Neural cell (in vitro differentiated cells): Measurements from ENCODE around the gene AJUBA. TPM values are rescaled to one million over a fixed set of nuclear protein-coding genes. Genes with fewer than 3 reads are reported as not detected.
"Not testable (repeated sequence)": the region's sequence is repeated elsewhere in the genome, so short reads cannot be mapped to it uniquely, and the experiment has no call there.

Experiments
- H2AFZ ChIP-seq: fragments of 200-600, 300-800 bp; sonication (generic), shearing (Covaris generic); 2 replicates; pipeline ENCODE4 v1.6.0; 2014; ENCODE audit warnings: low read depth, mild to moderate bottlenecking, antibody characterized with exemption, low read length, moderate library complexity
- H3F3A ChIP-seq: fragments of 200-600 bp; shearing (Covaris generic); 2 replicates; pipeline ENCODE4 v1.6.1; 2016; ENCODE audit warnings: mild to moderate bottlenecking, moderate library complexity, mixed read lengths, antibody characterized with exemption, low read length; ENCODE audit not compliant: insufficient read depth, poor library complexity, severe bottlenecking
- H3K27ac ChIP-seq: fragments of 200-600, 300-800 bp; sonication (generic), shearing (Covaris generic); 2 replicates; pipeline ENCODE4 v1.5.1; 2014; ENCODE audit warnings: mild to moderate bottlenecking, low read length, moderate library complexity
- H3K27me3 ChIP-seq: fragments of 300-800, 200-600 bp; sonication (generic), shearing (Covaris generic); 2 replicates; pipeline ENCODE4 v1.6.0; 2014; ENCODE audit warnings: mild to moderate bottlenecking, low read depth, low read length, moderate library complexity; ENCODE audit not compliant: insufficient read depth
- H3K36me3 ChIP-seq: fragments of 300-800, 200-600 bp; sonication (generic), shearing (Covaris generic); 2 replicates; pipeline ENCODE4 v1.5.1; 2014; ENCODE audit warnings: mild to moderate bottlenecking, antibody characterized with exemption, low read length, moderate library complexity; ENCODE audit not compliant: insufficient read depth
- H3K4me2 ChIP-seq: fragments of 300-800, 200-600 bp; sonication (generic), shearing (Covaris generic); 2 replicates; pipeline ENCODE4 v1.6.0; 2014; ENCODE audit warnings: mild to moderate bottlenecking, low read length
- H3K4me3 ChIP-seq: fragments of 300-800, 200-600 bp; sonication (generic), shearing (Covaris generic); 2 replicates; pipeline ENCODE4 v1.5.1; 2014; ENCODE audit warnings: mild to moderate bottlenecking, low read length, moderate library complexity
- H3K79me2 ChIP-seq: fragments of 200-600 bp; shearing (Covaris generic); replicated peaks from 2 replicates; pipeline ENCODE4 v1.6.0; 2014; ENCODE audit warnings: mild to moderate bottlenecking, low read length, moderate library complexity; ENCODE audit not compliant: insufficient read depth
- H3K9ac ChIP-seq: fragments of 300-800, 200-600 bp; sonication (generic), shearing (Covaris generic); 2 replicates; pipeline ENCODE4 v1.6.1; 2016; ENCODE audit warnings: mild to moderate bottlenecking, low read length, mixed read lengths
- H3K9me2 ChIP-seq: fragments of 200-600 bp; shearing (Covaris generic); 2 replicates; pipeline ENCODE4 v1.6.1; 2016; ENCODE audit warnings: mild to moderate bottlenecking, low read length, mixed read lengths; ENCODE audit not compliant: insufficient read depth
- H3K9me3 ChIP-seq: fragments of 200-600, 300-800 bp; sonication (generic), shearing (Covaris generic); 2 replicates; pipeline ENCODE4 v1.6.1; 2016; ENCODE audit warnings: mild to moderate bottlenecking, mixed run types, low read length, moderate library complexity, mixed read lengths
- H4K20me1 ChIP-seq: fragments of 200-600 bp; shearing (Covaris generic); 2 replicates; pipeline ENCODE4 v1.6.1; 2016; ENCODE audit warnings: mild to moderate bottlenecking, mixed run types; ENCODE audit not compliant: insufficient read depth
- CTCF ChIP-seq: fragments of 450-650 bp; IDR thresholded peaks from 2 replicates; pipeline ENCODE4 v1.5.1; 2014; ENCODE audit warnings: antibody characterized with exemption, mild to moderate bottlenecking, moderate library complexity; ENCODE audit not compliant: poor library complexity, severe bottlenecking
- EP300 ChIP-seq: fragments of 450-650 bp; conservative IDR thresholded peaks from 2 replicates; pipeline ENCODE4 v1.6.1; 2014; ENCODE audit warnings: antibody characterized with exemption, mild to moderate bottlenecking, moderate library complexity; ENCODE audit not compliant: poor library complexity, severe bottlenecking
- EZH2 ChIP-seq: fragments of 200-600, 300-800 bp; shearing (Covaris generic), sonication (generic); IDR thresholded peaks from 2 replicates; pipeline ENCODE4 v1.6.1; 2014; ENCODE audit warnings: antibody characterized with exemption, low read length, borderline replicate concordance, mild to moderate bottlenecking; ENCODE audit not compliant: insufficient read depth, poor library complexity, severe bottlenecking
- MXI1 ChIP-seq: fragments of 450-650 bp; conservative IDR thresholded peaks from 2 replicates; pipeline ENCODE4 v1.6.1; 2014; ENCODE audit warnings: antibody characterized with exemption, mild to moderate bottlenecking; ENCODE audit not compliant: poor library complexity, severe bottlenecking
- POLR2AphosphoS5 ChIP-seq: IDR thresholded peaks from 2 replicates; pipeline ENCODE4 v1.6.1; 2012
- RAD21 ChIP-seq: fragments of 450-650 bp; conservative IDR thresholded peaks from 2 replicates; pipeline ENCODE4 v1.6.1; 2014; ENCODE audit warnings: antibody characterized with exemption, mild to moderate bottlenecking, moderate library complexity
- SMC3 ChIP-seq: fragments of 450-650 bp; conservative IDR thresholded peaks from 2 replicates; pipeline ENCODE4 v1.6.1; 2014; ENCODE audit warnings: antibody characterized with exemption, mild to moderate bottlenecking, moderate library complexity; ENCODE audit not compliant: poor library complexity
- TAF1 ChIP-seq: IDR thresholded peaks from 2 replicates; pipeline ENCODE4 v1.6.1; 2012; ENCODE audit warnings: low read depth
- polyA plus RNA-seq: library from polyadenylated mRNA; depleted of rRNA; stranded (reverse); fragments of >200 nt; gene quantifications from 2 replicates; pipeline ENCODE4 v1.2.3, GENCODE V29; 2014
- TF ChIP-seq, protein P1 (sequence below): IDR thresholded peaks from 2 replicates; pipeline ENCODE4 v1.6.1; 2012; ENCODE audit warnings: borderline replicate concordance

AJUBA gene
- polyA plus RNA-seq, 1 donor from 2014 or later: 1.9 TPM

DNA sequence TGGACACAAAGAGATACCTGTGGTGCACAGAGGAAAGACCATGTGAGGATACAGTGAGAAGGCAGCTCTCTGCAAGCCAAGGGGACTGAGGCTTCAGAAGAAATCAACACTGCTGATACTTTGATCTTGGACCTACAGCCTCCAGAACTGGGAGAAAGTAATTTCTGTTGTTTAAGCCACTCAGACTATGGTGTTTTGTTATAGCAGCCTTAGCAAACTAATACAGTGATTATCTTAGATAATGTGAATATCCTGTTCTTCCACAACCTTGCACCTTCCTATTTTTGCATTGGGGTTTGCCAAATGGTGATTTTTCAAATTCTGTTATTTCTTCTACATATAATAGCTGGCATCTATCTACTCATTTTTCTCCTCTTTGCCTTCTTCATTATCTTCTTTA lies 35.8 kb upstream of the AJUBA start:
- TF ChIP-seq TAF1 (no peak), CTCF (no peak), EZH2 (no peak), RAD21 (no peak)
- H4K20me1 ChIP-seq: no peaks in the 10 kb centered on the region
- no peaks in the 10 kb centered on the region for H3K9me2 ChIP-seq

GRCh38 chr14:23017091-23017490 lies 34.7 kb upstream of the AJUBA start:
- TF ChIP-seq TAF1 (no peak), EZH2 (no peak), MXI1 (no peak), RAD21 (no peak), SMC3 (no peak)
- no peaks in the 10 kb centered on the region for H3K9me3 ChIP-seq

More for the DNA sequence above, 35.8 kb upstream of the AJUBA start:
- Histone ChIP-seq H3K4me2 (no peak overlapping the region), H3F3A (no peaks in the 10 kb centered on the region), H3K27ac (no peak overlapping the region), H3K9me3 (no peaks in the 10 kb centered on the region), H3K79me2 (no peaks in the 10 kb centered on the region), H3K4me3 (no peak overlapping the region), H3K27me3 (no peaks in the 10 kb centered on the region), H3K9ac (no peak overlapping the region), H3K36me3 (no peaks in the 10 kb centered on the region), H2AFZ (no peak overlapping the region)

DNA sequence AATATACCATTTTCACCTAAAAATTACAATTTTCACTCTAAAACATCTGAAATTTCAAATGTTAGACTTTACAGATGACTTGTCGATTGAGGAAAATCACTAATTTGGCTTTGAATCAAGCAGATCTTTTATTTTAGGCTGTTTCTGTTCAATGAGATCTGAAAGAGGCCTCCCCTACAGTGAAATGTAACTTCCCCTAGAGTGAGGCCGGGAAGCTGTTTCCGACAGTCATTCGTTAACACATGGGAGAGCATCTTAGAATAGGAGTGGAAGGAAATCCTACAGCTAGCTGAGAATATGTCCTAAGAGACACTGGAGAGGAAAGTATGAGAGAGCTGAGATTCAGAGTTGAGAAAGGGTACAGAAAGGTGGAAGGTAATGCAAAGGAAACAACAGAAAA lies 33.3 kb upstream of the AJUBA start:
- Histone ChIP-seq H4K20me1 (no peaks in the 10 kb centered on the region), H3K9ac (no peak overlapping the region), H3K4me3 (no peak overlapping the region), H3K9me2 (no peaks in the 10 kb centered on the region), H3K4me2 (no peak overlapping the region), H3K27ac (no peak overlapping the region), H2AFZ (peak overlapping the region; percentile 27), H3K79me2 (no peaks in the 10 kb centered on the region), H3F3A (no peaks in the 10 kb centered on the region), H3K36me3 (no peaks in the 10 kb centered on the region), H3K9me3 (no peaks in the 10 kb centered on the region), H3K27me3 (no peaks in the 10 kb centered on the region)
- no peak for TF ChIP-seq EZH2
- no peak for TF ChIP-seq RAD21
- no peak for TF ChIP-seq MXI1
- TF ChIP-seq TAF1: no peak
- no peak for TF ChIP-seq POLR2AphosphoS5
- TF ChIP-seq CTCF: no peak
- no peak for TF ChIP-seq EP300
- TF ChIP-seq, protein P1, sequence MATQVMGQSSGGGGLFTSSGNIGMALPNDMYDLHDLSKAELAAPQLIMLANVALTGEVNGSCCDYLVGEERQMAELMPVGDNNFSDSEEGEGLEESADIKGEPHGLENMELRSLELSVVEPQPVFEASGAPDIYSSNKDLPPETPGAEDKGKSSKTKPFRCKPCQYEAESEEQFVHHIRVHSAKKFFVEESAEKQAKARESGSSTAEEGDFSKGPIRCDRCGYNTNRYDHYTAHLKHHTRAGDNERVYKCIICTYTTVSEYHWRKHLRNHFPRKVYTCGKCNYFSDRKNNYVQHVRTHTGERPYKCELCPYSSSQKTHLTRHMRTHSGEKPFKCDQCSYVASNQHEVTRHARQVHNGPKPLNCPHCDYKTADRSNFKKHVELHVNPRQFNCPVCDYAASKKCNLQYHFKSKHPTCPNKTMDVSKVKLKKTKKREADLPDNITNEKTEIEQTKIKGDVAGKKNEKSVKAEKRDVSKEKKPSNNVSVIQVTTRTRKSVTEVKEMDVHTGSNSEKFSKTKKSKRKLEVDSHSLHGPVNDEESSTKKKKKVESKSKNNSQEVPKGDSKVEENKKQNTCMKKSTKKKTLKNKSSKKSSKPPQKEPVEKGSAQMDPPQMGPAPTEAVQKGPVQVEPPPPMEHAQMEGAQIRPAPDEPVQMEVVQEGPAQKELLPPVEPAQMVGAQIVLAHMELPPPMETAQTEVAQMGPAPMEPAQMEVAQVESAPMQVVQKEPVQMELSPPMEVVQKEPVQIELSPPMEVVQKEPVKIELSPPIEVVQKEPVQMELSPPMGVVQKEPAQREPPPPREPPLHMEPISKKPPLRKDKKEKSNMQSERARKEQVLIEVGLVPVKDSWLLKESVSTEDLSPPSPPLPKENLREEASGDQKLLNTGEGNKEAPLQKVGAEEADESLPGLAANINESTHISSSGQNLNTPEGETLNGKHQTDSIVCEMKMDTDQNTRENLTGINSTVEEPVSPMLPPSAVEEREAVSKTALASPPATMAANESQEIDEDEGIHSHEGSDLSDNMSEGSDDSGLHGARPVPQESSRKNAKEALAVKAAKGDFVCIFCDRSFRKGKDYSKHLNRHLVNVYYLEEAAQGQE: no peak
- TF ChIP-seq SMC3: no peak

More at GRCh38 chr14:23017091-23017490, 34.7 kb upstream of the AJUBA start:
- Histone ChIP-seq H3K27ac (no peak overlapping the region), H3F3A (no peaks in the 10 kb centered on the region), H3K36me3 (no peaks in the 10 kb centered on the region), H3K9me2 (no peaks in the 10 kb centered on the region), H3K4me3 (no peak overlapping the region), H2AFZ (no peak overlapping the region), H3K4me2 (no peak overlapping the region), H3K79me2 (no peaks in the 10 kb centered on the region), H3K9ac (no peak overlapping the region), H4K20me1 (no peaks in the 10 kb centered on the region), H3K27me3 (no peaks in the 10 kb centered on the region)

GRCh38 chr14:23013749-23014054 lies 31.4 kb upstream of the AJUBA start:
- not testable (repeated sequence) for H3K9me3 ChIP-seq, H3K79me2 ChIP-seq, H3K9me2 ChIP-seq, H2AFZ ChIP-seq, H3K27me3 ChIP-seq, H3K4me3 ChIP-seq, H3F3A ChIP-seq, H3K4me2 ChIP-seq, H3K36me3 ChIP-seq, H4K20me1 ChIP-seq, H3K9ac ChIP-seq, H3K27ac ChIP-seq
